IPS-18c (cell line): ENCODE results near the gene AKT1S1.

Experiments
- H3K4me3 ChIP-seq: 2 replicates; pipeline ENCODE4 v1.7.0; 2013; ENCODE audit warnings: low read depth, mild to moderate bottlenecking, low read length, moderate library complexity; ENCODE audit not compliant: insufficient read depth
- H3K9me3 ChIP-seq: one replicate; pipeline ENCODE4 v1.6.1; 2013; ENCODE audit warnings: mild to moderate bottlenecking, low read length, moderate library complexity; ENCODE audit not compliant: control insufficient read depth, insufficient read depth

The AKT1S1 gene

DNA sequence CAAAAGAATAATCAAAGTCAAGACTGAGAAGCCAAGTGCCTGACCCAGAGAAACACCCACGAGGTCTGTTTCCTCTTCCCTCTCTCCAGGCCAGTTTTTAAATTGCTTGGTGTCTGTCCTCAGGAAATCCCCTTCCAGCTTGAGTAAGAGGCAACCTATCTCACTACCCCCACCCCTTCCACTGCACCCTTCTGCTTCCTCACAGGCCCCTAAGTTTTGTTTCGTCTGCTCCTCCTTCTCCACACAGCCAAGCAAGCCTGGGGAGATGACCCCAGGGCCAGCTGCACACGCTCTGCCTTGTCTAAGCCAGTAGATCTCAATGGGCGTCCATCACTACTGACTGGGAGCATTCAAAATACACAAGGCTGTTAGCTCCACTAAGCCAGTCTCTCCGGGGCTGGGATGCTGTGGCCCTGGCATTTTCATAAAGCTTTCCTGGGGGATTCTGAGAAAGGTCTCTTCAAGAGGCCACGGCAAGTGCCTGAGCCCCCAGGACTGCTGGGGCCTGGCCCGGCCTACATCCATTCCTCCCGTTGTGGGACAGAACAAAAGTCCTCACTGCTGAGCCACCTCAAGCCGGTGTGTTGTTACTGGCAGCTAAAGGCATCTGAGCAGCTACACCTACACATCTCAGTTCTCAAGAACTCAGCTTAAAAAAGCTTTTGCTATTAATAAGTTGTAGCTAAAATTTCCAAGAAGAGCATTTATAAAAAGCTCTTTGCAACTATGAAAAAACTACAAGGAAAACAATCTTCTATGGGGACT, 34.4 kb upstream of the AKT1S1 start:
- Histone ChIP-seq H3K4me3 (no peak overlapping the region), H3K9me3 (peaks cover 3% of the 10 kb centered on the region)

- Histone ChIP-seq H3K9me3 (no peaks in the 10 kb centered on the region), H3K4me3 (no peak overlapping the region)
These were observed 33.0 kb upstream of the AKT1S1 start for GRCh38 chr19:49910179-49910578.

DNA sequence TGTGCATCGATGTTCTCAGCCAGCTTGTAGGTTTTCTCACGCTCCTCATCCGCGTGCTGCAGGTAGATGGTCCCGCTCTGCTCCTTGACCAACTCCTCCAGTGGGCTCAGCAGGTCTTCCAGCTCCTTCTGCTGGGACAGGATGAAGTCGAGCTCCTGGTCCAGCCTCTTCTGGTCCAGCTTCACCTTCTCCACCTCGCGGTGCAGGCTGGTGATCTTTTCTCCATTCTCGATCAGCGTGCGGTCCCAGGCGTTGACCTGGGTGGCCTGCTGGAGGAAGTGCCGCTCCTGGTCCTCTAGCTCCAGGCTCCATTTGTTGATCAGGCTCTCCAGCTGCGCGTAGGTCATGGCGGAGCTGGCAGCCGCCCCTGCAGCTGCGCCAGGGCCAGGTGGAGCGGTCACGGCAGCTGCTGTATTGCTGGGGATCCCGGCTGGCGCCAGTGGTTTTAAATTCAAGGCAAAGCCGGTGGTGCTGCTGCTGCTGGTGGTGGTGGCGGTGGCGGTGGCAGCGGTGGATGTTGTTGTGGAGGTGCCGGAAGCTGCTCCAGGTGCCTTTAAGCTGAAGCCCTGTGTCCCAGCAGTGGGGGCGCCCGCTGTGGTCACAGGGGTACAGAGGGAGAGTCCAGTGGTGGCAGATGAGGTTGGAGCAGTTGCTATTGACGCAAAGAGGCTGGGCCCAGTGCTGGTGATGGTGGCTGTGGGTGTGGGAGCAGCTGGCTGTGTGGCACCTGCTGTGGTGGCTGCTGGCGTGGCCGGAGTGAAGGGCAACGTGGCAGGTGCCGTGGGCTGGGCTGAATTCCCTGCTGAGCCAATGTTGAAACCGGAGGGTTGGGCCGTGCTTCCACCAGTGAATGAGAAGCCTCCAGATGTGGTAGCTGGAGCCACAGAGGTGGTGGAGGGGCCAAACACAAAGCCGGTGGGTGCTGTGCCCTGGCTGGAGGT, 31.6 kb upstream of the AKT1S1 start:
- no peaks in the 10 kb centered on the region for H3K9me3 ChIP-seq

GRCh38 chr19:49907745-49908446, 30.7 kb upstream of the AKT1S1 start:
- no peak overlapping the region for H3K4me3 ChIP-seq

More for the DNA sequence above, 31.6 kb upstream of the AKT1S1 start:
- H3K4me3 ChIP-seq: no peak overlapping the region

GRCh38 chr19:49906879-49907564, 29.9 kb upstream of the AKT1S1 start:
- H3K4me3 ChIP-seq: no peak overlapping the region
- no peaks in the 10 kb centered on the region for H3K9me3 ChIP-seq

More at GRCh38 chr19:49907745-49908446, 30.7 kb upstream of the AKT1S1 start:
- H3K9me3 ChIP-seq: no peaks in the 10 kb centered on the region

- H3K9me3 ChIP-seq: no peaks in the 10 kb centered on the region
These were observed 27.0 kb upstream of the AKT1S1 start for GRCh38 chr19:49904136-49904535.

GRCh38 chr19:49896863-49897621, 19.9 kb upstream of the AKT1S1 start, which contains the start of gene IL4I1:
Gene IL4I1 (minus strand): TSS chr19:49896887. CDS start chr19:49896160, 727 bp downstream.
- Histone ChIP-seq H3K4me3 (no peak within 1 kb of the TSS), H3K9me3 (peaks cover 3% of the 10 kb centered on the region)

More at GRCh38 chr19:49904136-49904535, 27.0 kb upstream of the AKT1S1 start:
- no peak overlapping the region for H3K4me3 ChIP-seq

DNA sequence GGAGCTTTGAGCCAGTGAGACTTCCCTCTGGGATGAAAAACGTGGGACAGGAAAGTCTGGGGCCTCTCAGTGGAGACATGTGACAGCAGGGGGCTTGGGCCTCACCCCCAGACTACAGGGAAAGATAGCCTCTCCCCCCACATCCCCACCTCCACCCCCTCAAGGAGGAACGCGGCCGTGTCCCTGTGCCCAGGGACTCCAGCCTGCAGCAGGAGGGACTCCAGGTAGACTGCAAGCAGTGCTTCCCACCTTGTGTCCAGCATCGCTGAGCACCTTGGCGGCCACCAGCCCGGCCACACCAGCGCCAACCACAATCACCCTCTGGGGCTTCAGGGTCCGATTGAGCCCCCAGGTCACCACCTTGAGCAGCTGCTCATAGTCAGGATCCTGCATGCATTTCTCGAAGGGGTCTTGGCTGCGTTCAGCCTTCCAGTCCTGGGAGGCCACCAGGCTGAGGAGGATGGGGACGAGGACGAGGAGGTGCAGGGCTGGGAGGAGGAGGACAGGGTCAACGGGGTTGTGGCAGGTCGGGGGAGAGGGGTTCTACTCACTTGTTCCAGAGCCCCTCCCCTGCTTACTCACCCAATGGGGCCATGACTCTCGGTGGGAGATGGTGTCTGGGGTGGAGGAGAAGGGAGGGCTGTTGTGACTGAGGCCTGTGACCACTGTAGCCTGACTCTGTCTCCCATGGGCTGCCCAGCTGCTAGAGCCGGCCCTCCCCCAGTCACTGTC, 18.6 kb upstream of the AKT1S1 start:
- Histone ChIP-seq H3K4me3 (no peak overlapping the region), H3K9me3 (peaks cover 3% of the 10 kb centered on the region)

- H3K4me3 ChIP-seq: no peak overlapping the region
These were observed 17.9 kb upstream of the AKT1S1 start for GRCh38 chr19:49894879-49895565.

GRCh38 chr19:49894011-49894664, 17.0 kb upstream of the AKT1S1 start:
- Histone ChIP-seq H3K9me3 (peaks cover 6% of the 10 kb centered on the region), H3K4me3 (no peak overlapping the region)

More at GRCh38 chr19:49894879-49895565, 17.9 kb upstream of the AKT1S1 start:
- peaks cover 3% of the 10 kb centered on the region for H3K9me3 ChIP-seq

- peaks cover 6% of the 10 kb centered on the region for H3K9me3 ChIP-seq
- H3K4me3 ChIP-seq: no peak overlapping the region
These were observed 15.6 kb upstream of the AKT1S1 start for GRCh38 chr19:49892716-49893115.

- H3K4me3 ChIP-seq: no peak overlapping the region
- peaks cover 3% of the 10 kb centered on the region for H3K9me3 ChIP-seq
These were observed 14.2 kb upstream of the AKT1S1 start for GRCh38 chr19:49891393-49891792.

DNA sequence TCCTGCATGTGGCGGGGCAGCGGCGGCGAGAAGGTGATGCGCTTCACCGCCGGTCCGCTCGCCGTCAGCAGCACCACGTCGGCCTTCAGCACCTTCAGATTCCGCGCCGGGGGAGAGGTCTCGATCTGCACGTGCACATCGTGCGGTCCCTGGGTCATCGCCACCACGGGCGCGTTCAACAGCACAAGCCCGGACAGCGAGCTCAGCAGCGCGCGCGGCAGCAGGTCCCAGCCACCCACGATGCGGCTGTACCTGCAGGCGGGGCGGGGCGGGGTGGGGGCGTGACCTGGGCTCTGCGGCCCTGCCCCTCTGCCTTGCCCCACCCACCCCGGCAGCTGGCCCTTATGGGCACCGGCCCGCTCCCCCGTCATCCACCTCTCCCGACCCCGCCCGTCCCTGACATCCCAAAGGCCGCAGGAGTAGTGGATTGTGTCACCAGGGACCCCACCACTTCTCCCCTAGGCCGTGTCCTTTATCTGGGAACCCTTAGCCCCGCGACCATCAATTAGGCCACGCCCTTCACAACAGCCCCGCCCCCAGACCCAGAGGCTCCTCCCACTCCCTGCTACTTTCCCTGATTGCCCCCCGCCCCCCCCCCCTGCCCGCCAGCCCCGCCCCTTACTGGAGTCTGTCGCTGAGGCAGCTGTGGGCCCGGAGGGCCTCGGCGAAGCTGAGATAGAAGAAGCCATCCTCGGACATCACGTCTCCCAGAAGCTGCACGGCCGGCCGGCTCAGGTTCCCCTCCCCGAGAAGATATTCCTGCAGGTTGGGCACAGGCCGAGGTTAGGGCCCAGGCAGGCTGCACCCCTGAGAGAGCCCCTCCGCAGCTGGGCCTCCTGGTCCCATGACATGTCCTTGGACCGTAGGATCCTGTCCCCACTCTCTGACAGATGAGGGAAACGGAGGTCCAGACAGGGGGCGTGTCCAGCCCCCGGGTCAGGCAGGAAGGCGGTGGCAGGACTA, 13.5 kb upstream of the AKT1S1 start:
- H3K9me3 ChIP-seq: peaks cover 3% of the 10 kb centered on the region
- peak overlapping the region; percentile 55 for H3K4me3 ChIP-seq
